HPDE6-E6E7 (cell line): Measurements from ENCODE around the gene CYP27A1.
"Not testable (repeated sequence)": the region's sequence is repeated elsewhere in the genome, so short reads cannot be mapped to it uniquely, and the experiment has no call there.

Experiments
- DNase-seq: peaks from one replicate; pipeline ENCODE4 v3.0.0; 2011; ENCODE audit warnings: missing footprints; ENCODE audit errors: extremely low spot score

Gene CYP27A1

GRCh38 chr2:218781691-218782527 lies at the start of gene CYP27A1:
TSS of gene CYP27A1 (plus strand) at chr2:218782147. CDS start at chr2:218782183, 36 bp downstream.
- DNase-seq: no peak

- DNase-seq: no peak
These were observed 49.2 kb upstream of the CYP27A1 start for GRCh38 chr2:218732761-218733158.

- DNase-seq: no peak
These were observed 48.6 kb upstream of the CYP27A1 start for GRCh38 chr2:218733171-218734021.

- DNase-seq: no peak
These were observed 47.6 kb upstream of the CYP27A1 start for GRCh38 chr2:218734190-218734975.

GRCh38 chr2:218736531-218736930 lies 45.4 kb upstream of the CYP27A1 start:
- DNase-seq: no peak

GRCh38 chr2:218743068-218743467 lies 38.9 kb upstream of the CYP27A1 start:
- no peak for DNase-seq

GRCh38 chr2:218744615-218745014 lies 37.3 kb upstream of the CYP27A1 start:
- DNase-seq: no peak

- DNase-seq: no peak
These were observed 36.8 kb upstream of the CYP27A1 start for GRCh38 chr2:218745160-218745558.

- DNase-seq: no peak
These were observed 36.1 kb upstream of the CYP27A1 start for GRCh38 chr2:218745559-218746469.

GRCh38 chr2:218746470-218746795 lies 35.5 kb upstream of the CYP27A1 start:
- no peak for DNase-seq

- no peak for DNase-seq
These were observed 35.0 kb upstream of the CYP27A1 start for GRCh38 chr2:218746960-218747359.

- DNase-seq: no peak
These were observed 33.1 kb upstream of the CYP27A1 start for GRCh38 chr2:218748741-218749441.

- no peak for DNase-seq
These were observed 27.7 kb upstream of the CYP27A1 start for GRCh38 chr2:218754201-218754600.

- no peak for DNase-seq
These were observed 27.2 kb upstream of the CYP27A1 start for GRCh38 chr2:218754781-218755180.

- no peak for DNase-seq
These were observed 26.8 kb upstream of the CYP27A1 start for GRCh38 chr2:218755198-218755566.

GRCh38 chr2:218755567-218756404 lies 26.2 kb upstream of the CYP27A1 start:
- DNase-seq: no peak

GRCh38 chr2:218756599-218757377 lies 25.2 kb upstream of the CYP27A1 start:
- DNase-seq: no peak

- no peak for DNase-seq
These were observed 20.2 kb upstream of the CYP27A1 start for GRCh38 chr2:218761795-218762194.

- DNase-seq: not testable (repeated sequence)
These were observed 9.2 kb upstream of the CYP27A1 start for GRCh38 chr2:218772759-218773158.
